Measurements from ENCODE around the gene PHKB.
A peak's percentile ranks its signal among the peaks of the same experiment; 100 is the strongest.

PHKB gene

DNA sequence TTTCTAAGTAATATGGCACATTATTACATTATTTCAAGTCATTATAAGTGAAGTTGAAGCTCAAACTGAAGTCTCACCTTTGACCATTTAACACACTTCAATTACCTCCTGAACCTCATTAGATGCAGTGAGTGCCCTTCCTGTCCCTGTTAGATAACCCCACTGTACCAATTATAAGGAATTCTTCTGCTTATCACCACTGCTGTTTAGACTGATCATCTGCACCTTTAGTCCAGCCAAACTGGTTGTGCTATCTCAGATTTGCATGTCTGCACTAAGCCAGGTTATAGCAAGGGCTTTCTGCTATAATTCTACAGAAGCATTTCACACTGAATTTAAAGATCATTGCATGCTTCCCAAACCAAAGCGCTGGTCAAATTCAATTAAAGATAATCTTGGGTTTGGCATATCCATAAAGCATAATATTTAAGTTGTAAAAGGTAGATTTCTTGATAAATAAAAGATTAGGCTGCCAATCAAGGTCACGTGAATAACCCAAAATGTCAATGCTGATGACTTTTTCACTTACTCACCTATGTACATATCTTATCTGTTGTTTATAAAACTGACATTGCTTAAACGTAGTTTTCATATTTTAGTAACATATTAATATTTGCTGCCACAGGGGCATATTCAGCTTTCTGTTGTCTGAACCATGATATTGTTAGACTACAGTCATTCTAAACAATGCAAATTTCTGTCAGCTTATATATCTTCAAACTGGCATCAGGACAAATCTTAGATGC, 12.1 kb upstream of the PHKB start:
- H3K4me1 ChIP-seq (ENCODE audit: control insufficient read depth, insufficient read depth, low read length, poor library complexity, severe bottlenecking) = no peaks in the 10 kb centered on the region
- H3K36me3 ChIP-seq (ENCODE audit: control insufficient read depth, insufficient read depth, low read length) = peaks cover 36% of the 10 kb centered on the region
- no peak overlapping the region for H3K27ac ChIP-seq (ENCODE audit: insufficient read depth, low read length, poor library complexity, severe bottlenecking)
- H3K4me3 ChIP-seq (ENCODE audit: insufficient read depth, low read depth, low read length, poor library complexity, severe bottlenecking) = no peak overlapping the region
- H3K27me3 ChIP-seq (replicated peaks; ENCODE audit: control insufficient read depth, insufficient read depth, low read length, poor library complexity, severe bottlenecking) = no peaks in the 10 kb centered on the region
- H3K9me3 ChIP-seq (ENCODE audit: control insufficient read depth, low read length) = no peaks in the 10 kb centered on the region
- DNase-seq = no peak

GRCh38 chr16:47449788-47450187, 11.3 kb upstream of the PHKB start:
- DNase-seq = no peak
- H3K36me3 ChIP-seq (ENCODE audit: control insufficient read depth, insufficient read depth, low read length) = peaks cover 36% of the 10 kb centered on the region

DNA sequence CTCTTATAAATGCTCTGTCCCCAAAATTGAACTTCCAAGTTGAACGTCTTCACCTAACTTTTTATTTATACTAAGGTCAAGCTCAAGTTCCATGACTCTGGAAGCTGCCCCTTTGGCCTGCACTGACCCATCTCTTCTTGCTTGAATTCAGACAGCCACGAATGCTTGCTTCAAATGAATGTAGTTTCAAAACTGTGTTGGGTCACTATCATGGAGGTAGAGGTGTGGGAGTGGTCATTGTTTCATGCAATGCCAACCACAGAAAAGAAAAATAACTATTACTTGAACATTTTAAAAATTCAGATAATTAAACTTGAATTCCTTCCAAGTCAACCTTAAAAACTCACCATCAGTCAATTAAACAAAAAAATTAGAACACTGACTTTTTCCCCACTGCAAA, 2.8 kb upstream of the PHKB start:
- H3K27ac ChIP-seq (ENCODE audit: insufficient read depth, low read length, poor library complexity, severe bottlenecking) = no peak overlapping the region
- no peak for DNase-seq
- peaks cover 21% of the 10 kb centered on the region for H3K4me1 ChIP-seq (ENCODE audit: control insufficient read depth, insufficient read depth, low read length, poor library complexity, severe bottlenecking)
- H3K9me3 ChIP-seq (ENCODE audit: control insufficient read depth, low read length) = no peaks in the 10 kb centered on the region
- H3K4me3 ChIP-seq (ENCODE audit: insufficient read depth, low read depth, low read length, poor library complexity, severe bottlenecking) = no peak overlapping the region
- peaks cover 7% of the 10 kb centered on the region for H3K36me3 ChIP-seq (ENCODE audit: control insufficient read depth, insufficient read depth, low read length)
- no peaks in the 10 kb centered on the region for H3K27me3 ChIP-seq (replicated peaks; ENCODE audit: control insufficient read depth, insufficient read depth, low read length, poor library complexity, severe bottlenecking)

More at GRCh38 chr16:47449788-47450187, 11.3 kb upstream of the PHKB start:
- Histone ChIP-seq H3K27me3 (replicated peaks; ENCODE audit: control insufficient read depth, insufficient read depth, low read length, poor library complexity, severe bottlenecking) (no peaks in the 10 kb centered on the region), H3K4me3 (ENCODE audit: insufficient read depth, low read depth, low read length, poor library complexity, severe bottlenecking) (no peak overlapping the region), H3K9me3 (ENCODE audit: control insufficient read depth, low read length) (no peaks in the 10 kb centered on the region), H3K4me1 (ENCODE audit: control insufficient read depth, insufficient read depth, low read length, poor library complexity, severe bottlenecking) (no peaks in the 10 kb centered on the region), H3K27ac (ENCODE audit: insufficient read depth, low read length, poor library complexity, severe bottlenecking) (no peak overlapping the region)

GRCh38 chr16:47459603-47460002, 1.5 kb upstream of the PHKB start:
- Histone ChIP-seq H3K27ac (ENCODE audit: insufficient read depth, low read length, poor library complexity, severe bottlenecking) (no peak overlapping the region), H3K4me1 (ENCODE audit: control insufficient read depth, insufficient read depth, low read length, poor library complexity, severe bottlenecking) (peaks cover 21% of the 10 kb centered on the region), H3K9me3 (ENCODE audit: control insufficient read depth, low read length) (no peaks in the 10 kb centered on the region), H3K36me3 (ENCODE audit: control insufficient read depth, insufficient read depth, low read length) (no peaks in the 10 kb centered on the region), H3K4me3 (ENCODE audit: insufficient read depth, low read depth, low read length, poor library complexity, severe bottlenecking) (no peak overlapping the region), H3K27me3 (replicated peaks; ENCODE audit: control insufficient read depth, insufficient read depth, low read length, poor library complexity, severe bottlenecking) (no peaks in the 10 kb centered on the region)
- no peak for DNase-seq

DNA sequence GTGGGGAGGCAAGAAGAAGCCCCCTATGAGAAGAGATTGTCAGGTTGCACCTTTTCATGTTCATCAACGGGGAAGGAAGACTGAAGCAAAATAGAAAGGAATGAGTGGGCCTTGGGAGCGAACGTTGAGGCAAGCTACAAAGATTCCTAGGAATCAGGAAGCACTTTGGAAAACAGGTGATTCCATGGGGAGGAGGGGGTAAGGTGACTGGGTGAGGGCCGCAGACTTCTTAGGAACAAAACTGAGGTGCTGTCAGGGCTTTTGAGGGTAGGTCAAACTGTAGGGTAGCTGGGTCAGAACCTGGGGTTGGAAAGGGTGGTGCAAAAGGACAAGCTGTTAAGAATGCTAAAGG, 796 bp upstream of the PHKB start:
- DNase-seq = no peak

GRCh38 chr16:47461598-47462266, 601 bp downstream of the PHKB start:
- H3K4me1 ChIP-seq (ENCODE audit: control insufficient read depth, insufficient read depth, low read length, poor library complexity, severe bottlenecking) = peaks cover 21% of the 10 kb centered on the region
- H3K4me3 ChIP-seq (ENCODE audit: insufficient read depth, low read depth, low read length, poor library complexity, severe bottlenecking) = peak overlapping the region; percentile 71
- DNase-seq = no peak
- H3K27ac ChIP-seq (ENCODE audit: insufficient read depth, low read length, poor library complexity, severe bottlenecking) = peak overlapping the region; percentile 74
- no peaks in the 10 kb centered on the region for H3K9me3 ChIP-seq (ENCODE audit: control insufficient read depth, low read length)
- no peaks in the 10 kb centered on the region for H3K36me3 ChIP-seq (ENCODE audit: control insufficient read depth, insufficient read depth, low read length)
- H3K27me3 ChIP-seq (replicated peaks; ENCODE audit: control insufficient read depth, insufficient read depth, low read length, poor library complexity, severe bottlenecking) = no peaks in the 10 kb centered on the region

More for the DNA sequence above, 796 bp upstream of the PHKB start:
- Histone ChIP-seq H3K4me3 (ENCODE audit: insufficient read depth, low read depth, low read length, poor library complexity, severe bottlenecking) (peak overlapping the region; percentile 71), H3K27ac (ENCODE audit: insufficient read depth, low read length, poor library complexity, severe bottlenecking) (peak overlapping the region; percentile 74), H3K4me1 (ENCODE audit: control insufficient read depth, insufficient read depth, low read length, poor library complexity, severe bottlenecking) (peaks cover 21% of the 10 kb centered on the region), H3K9me3 (ENCODE audit: control insufficient read depth, low read length) (no peaks in the 10 kb centered on the region), H3K27me3 (replicated peaks; ENCODE audit: control insufficient read depth, insufficient read depth, low read length, poor library complexity, severe bottlenecking) (no peaks in the 10 kb centered on the region), H3K36me3 (ENCODE audit: control insufficient read depth, insufficient read depth, low read length) (no peaks in the 10 kb centered on the region)

DNA sequence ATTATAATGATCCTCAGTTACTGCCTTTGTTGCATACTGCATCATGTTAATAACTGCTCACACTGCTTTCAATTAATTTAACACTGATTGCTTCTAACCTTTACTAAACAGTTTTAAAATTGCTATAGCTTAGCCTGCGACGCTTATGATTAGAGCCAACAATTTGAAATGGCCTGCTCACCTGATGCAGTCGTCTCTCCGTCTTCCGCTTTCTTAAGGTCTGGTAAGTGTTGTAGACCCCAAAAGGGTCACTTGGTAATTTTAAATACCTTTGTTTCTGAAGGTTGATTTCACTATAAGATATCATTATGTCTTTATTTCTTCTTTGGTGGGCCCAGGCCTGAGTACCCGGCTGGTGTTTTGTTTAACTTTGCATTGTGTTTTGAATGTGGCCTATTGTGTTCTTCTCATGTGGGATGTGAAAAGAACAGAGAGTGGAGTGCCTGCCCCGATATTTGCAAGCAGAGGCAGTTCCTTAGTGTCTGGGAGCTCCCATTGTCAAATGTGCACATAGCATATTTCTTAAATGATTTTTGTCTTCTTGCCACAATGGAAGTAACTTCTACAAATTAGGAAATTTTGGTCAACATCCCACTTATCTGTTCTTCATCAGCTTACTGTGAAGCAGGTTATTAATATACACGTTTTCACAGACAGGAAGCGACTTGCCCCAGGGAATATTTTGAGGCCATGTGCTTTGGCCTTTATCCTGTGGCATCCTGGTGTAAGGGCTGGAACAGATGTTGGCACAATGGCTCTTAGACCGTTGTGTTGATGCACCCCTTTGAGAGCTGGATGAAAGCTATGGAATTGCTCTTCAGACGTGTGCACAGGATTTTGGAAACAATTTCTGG, 2.9 kb downstream of the PHKB start:
- Histone ChIP-seq H3K4me1 (ENCODE audit: control insufficient read depth, insufficient read depth, low read length, poor library complexity, severe bottlenecking) (peaks cover 21% of the 10 kb centered on the region), H3K27me3 (replicated peaks; ENCODE audit: control insufficient read depth, insufficient read depth, low read length, poor library complexity, severe bottlenecking) (no peaks in the 10 kb centered on the region), H3K27ac (ENCODE audit: insufficient read depth, low read length, poor library complexity, severe bottlenecking) (no peak overlapping the region), H3K9me3 (ENCODE audit: control insufficient read depth, low read length) (no peaks in the 10 kb centered on the region), H3K36me3 (ENCODE audit: control insufficient read depth, insufficient read depth, low read length) (no peaks in the 10 kb centered on the region), H3K4me3 (ENCODE audit: insufficient read depth, low read depth, low read length, poor library complexity, severe bottlenecking) (no peak overlapping the region)
- DNase-seq = no peak

GRCh38 chr16:47465919-47466630, 4.9 kb downstream of the PHKB start:
- Histone ChIP-seq H3K36me3 (ENCODE audit: control insufficient read depth, insufficient read depth, low read length) (no peaks in the 10 kb centered on the region), H3K4me3 (ENCODE audit: insufficient read depth, low read depth, low read length, poor library complexity, severe bottlenecking) (no peak overlapping the region), H3K4me1 (ENCODE audit: control insufficient read depth, insufficient read depth, low read length, poor library complexity, severe bottlenecking) (peaks cover 7% of the 10 kb centered on the region), H3K9me3 (ENCODE audit: control insufficient read depth, low read length) (no peaks in the 10 kb centered on the region), H3K27me3 (replicated peaks; ENCODE audit: control insufficient read depth, insufficient read depth, low read length, poor library complexity, severe bottlenecking) (no peaks in the 10 kb centered on the region), H3K27ac (ENCODE audit: insufficient read depth, low read length, poor library complexity, severe bottlenecking) (no peak overlapping the region)
- DNase-seq = no peak

- no peaks in the 10 kb centered on the region for H3K9me3 ChIP-seq (ENCODE audit: control insufficient read depth, low read length)
- no peak overlapping the region for H3K4me3 ChIP-seq (ENCODE audit: insufficient read depth, low read depth, low read length, poor library complexity, severe bottlenecking)
- H3K27me3 ChIP-seq (replicated peaks; ENCODE audit: control insufficient read depth, insufficient read depth, low read length, poor library complexity, severe bottlenecking) = no peaks in the 10 kb centered on the region
- no peak for DNase-seq
- H3K36me3 ChIP-seq (ENCODE audit: control insufficient read depth, insufficient read depth, low read length) = no peaks in the 10 kb centered on the region
- no peak overlapping the region for H3K27ac ChIP-seq (ENCODE audit: insufficient read depth, low read length, poor library complexity, severe bottlenecking)
- H3K4me1 ChIP-seq (ENCODE audit: control insufficient read depth, insufficient read depth, low read length, poor library complexity, severe bottlenecking) = no peaks in the 10 kb centered on the region
Measured at GRCh38 chr16:47467501-47467900, 6.4 kb downstream of the PHKB start.

Data from effector memory CD4-positive, alpha-beta T cell (primary cell).